Transverse colon (tissue), 4 donors: Measurements from ENCODE around the gene CCDC112. TPM values are rescaled to one million over a fixed set of nuclear protein-coding genes. Genes with fewer than 3 reads are reported as not detected.

Source experiments
- DNase-seq: peaks from one replicate; pipeline ENCODE4 v3.0.0-alpha.2; 2019
- H3K27ac ChIP-seq, 4 donors: fragments of 200-600 bp; sonication (generic); 2 replicates each; pipeline ENCODE4 v1.5.1; 2016 to 2018; ENCODE audit warnings: inconsistent platforms in 4 of 4
- H3K27me3 ChIP-seq: fragments of 200-600 bp; sonication (generic); 2 replicates; pipeline ENCODE4 v1.5.1; 2017; ENCODE audit warnings: inconsistent platforms
- H3K36me3 ChIP-seq, 4 donors: fragments of 200-600 bp; sonication (generic); 2 replicates each; pipeline ENCODE4 v1.5.1; 2017 to 2019; ENCODE audit warnings: inconsistent platforms in 4 of 4
- H3K4me1 ChIP-seq, 4 donors: fragments of 200-600 bp; sonication (generic); 2 replicates each; pipeline ENCODE4 v1.5.1; 2017 to 2020; ENCODE audit warnings: inconsistent platforms in 4 of 4
- H3K4me3 ChIP-seq, 4 donors: fragments of 200-600 bp; sonication (generic); 1 replicate in 1 of 4; 2 replicates in 3 of 4; pipeline versions ENCODE4 v1.5.1 to v1.6.1; 2017 to 2019; ENCODE audit warnings: inconsistent platforms in 4 of 4
- H3K9me3 ChIP-seq, 2 donors: fragments of 200-600 bp; sonication (generic); 2 replicates each; pipeline ENCODE4 v1.5.1; 2017 to 2019; ENCODE audit warnings: inconsistent platforms in 2 of 2
- CTCF ChIP-seq, 5 experiments: fragments of 200-600 bp in 3 of 5; fragments of 450-650 bp in 2 of 5; sonication (generic) in 3 of 5; IDR thresholded peaks; 1 replicate in 2 of 5; 2 replicates in 3 of 5; pipeline ENCODE4 v1.5.1; 2016 to 2017; ENCODE audit warnings: antibody characterized with exemption in 5 of 5, inconsistent platforms in 3 of 5, mild to moderate bottlenecking in 2 of 5, moderate library complexity in 1 of 5
- EP300 ChIP-seq: sonication (generic); formaldehyde crosslinking; IDR thresholded peaks from one replicate; pipeline ENCODE4 v1.6.1; 2017; ENCODE audit warnings: antibody characterized with exemption, low read depth
- POLR2A ChIP-seq: fragments of 450-650 bp; IDR thresholded peaks from one replicate; pipeline ENCODE4 v1.6.1; 2016; ENCODE audit warnings: antibody characterized with exemption, mild to moderate bottlenecking, moderate library complexity
- POLR2AphosphoS5 ChIP-seq, 3 donors: sonication (generic); formaldehyde crosslinking; IDR thresholded peaks; one replicate each; pipeline ENCODE4 v1.6.1; 2016; ENCODE audit warnings: antibody characterized with exemption in 3 of 3
- WGBS, 2 donors: methylation state at CpG; one replicate each; pipeline ENCODE4 v1.1.5; 2018; ENCODE audit warnings: low coverage in 1 of 2; 5-methylcytosine and 5-hydroxymethylcytosine counted together
- in situ Hi-C, 4 donors: fragments of 200-750 bp; cut with MboI; loops; one replicate each; pipeline versions ENCODE4 v1.15.0 to v1.15.1; 2017; ENCODE audit warnings: low sequenced_read_pairs in 3 of 4, low pct_ligation_motif_present in 1 of 4, low pct_unique_long_range_greater_than_20kb in 1 of 4
- intact Hi-C: fragments of 100-400 bp; cut with DNase I; formaldehyde crosslinking; loops from one replicate; pipeline ENCODE4 v1.15.1; 2023; ENCODE audit warnings: low total_unique reads
- small RNA-seq, 4 donors: library from RNA; depleted of rRNA; stranded (forward); fragments of <200 nt; gene quantifications; one replicate each; pipeline ENCODE3, GENCODE V24; 2016
- total RNA-seq, 4 donors: library from RNA; depleted of rRNA; stranded (reverse); fragments of >200 nt; gene quantifications; one replicate each; pipeline ENCODE4 v1.1.0, GENCODE V29; 2016

Gene CCDC112
- total RNA-seq, 4 donors from 2014 or later, result 15.7 to 22.4 (median 20.5) TPM

GRCh38 chr5:115231598-115231997 is 64.9 kb downstream of the CCDC112 start:
- Histone ChIP-seq H3K27me3 (no peaks in the 10 kb centered on the region), H3K4me3 (no peak overlapping the region), H3K36me3 (peaks cover 0 to 34% (median 17%) of the 10 kb centered on the region in 4 donors), H3K9me3 (no peaks in the 10 kb centered on the region), H3K4me1 (no peaks in the 10 kb centered on the region), H3K27ac (no peak overlapping the region)
- no peak for TF ChIP-seq CTCF (IDR thresholded peaks at IDR 0.05)
- no peak for TF ChIP-seq EP300
- in situ Hi-C loops, result loop anchor here in 1 of 4 donors (25.0 kb wide), 1 partner anchor 144 kb away; no protein-coding TSS in a partner anchor
- no peak for DNase-seq
- intact Hi-C loops, result no loop called here
- 77 to 92% methylated on average over 4 of the region's 4 CpGs for WGBS, 2 donors

GRCh38 chr5:115229606-115230005 is 66.8 kb downstream of the CCDC112 start:
- Histone ChIP-seq H3K9me3 (no peaks in the 10 kb centered on the region), H3K36me3 (peaks cover 0 to 27% (median 12%) of the 10 kb centered on the region in 4 donors), H3K4me1 (no peaks in the 10 kb centered on the region), H3K4me3 (no peak overlapping the region), H3K27ac (no peak overlapping the region), H3K27me3 (no peaks in the 10 kb centered on the region)
- 100% methylated on average over 1 of the region's 1 CpG for WGBS, 2 donors
- no peak for DNase-seq
- TF ChIP-seq POLR2AphosphoS5 (IDR thresholded peaks at IDR 0.05) (no peak), EP300 (no peak), CTCF (IDR thresholded peaks at IDR 0.05) (no peak), POLR2A (no peak)
- in situ Hi-C loops (loop anchor here in 1 of 4 donors (25.0 kb wide), 1 partner anchor 142 kb away; no protein-coding TSS in a partner anchor), intact Hi-C loops (no loop called here)

GRCh38 chr5:115227281-115227680 is 69.2 kb downstream of the CCDC112 start:
- intact Hi-C loops, result no loop called here
- WGBS, 2 donors, result 83 to 100% methylated on average over 1 of the region's 1 CpG
- no peaks in the 10 kb centered on the region for H3K4me1 ChIP-seq
- no peak for DNase-seq
- no peaks in the 10 kb centered on the region for H3K27me3 ChIP-seq
- no peaks in the 10 kb centered on the region for H3K9me3 ChIP-seq
- in situ Hi-C loops, result loop anchor here in 1 of 4 donors (25.0 kb wide), 1 partner anchor 140 kb away; no protein-coding TSS in a partner anchor
- no peak overlapping the region for H3K4me3 ChIP-seq
- H3K27ac ChIP-seq, result no peak overlapping the region
- H3K36me3 ChIP-seq, result peaks cover 0 to 35% (median 13%) of the 10 kb centered on the region in 4 donors
- TF ChIP-seq POLR2A, result no peak
- no peak for TF ChIP-seq EP300
- no peak for TF ChIP-seq CTCF (IDR thresholded peaks at IDR 0.05)
- TF ChIP-seq POLR2AphosphoS5 (IDR thresholded peaks at IDR 0.05), result no peak

Small RNAs within 50 kb of the gene (small RNA-seq; reads per million reads assigned to genes)
- 0 to 0.14 (median 0) reads per million in 4 donors for gene HMGN1P15

Other genes starting within 250 kb of the CCDC112 start
- 10 to 100 TPM; 30.8 to 69.1 (median 38.2) TPM for gene TRIM36, start 126.7 kb downstream of the CCDC112 start, total RNA-seq
- 10 to 100 TPM in 2 of 4 donors, 1 to 10 TPM in 2; 3.4 to 26.4 (median 12.8) TPM for gene PGGT1B, start 33.8 kb downstream of the CCDC112 start, total RNA-seq
- gene FEM1C, start 248.1 kb upstream of the CCDC112 start, total RNA-seq, result 10 to 100 TPM in 3 of 4 donors, 1 to 10 TPM in 1; 5.8 to 46.0 (median 40.0) TPM